Fibroblast of mammary gland (primary cell): ENCODE results near the gene SRD5A3.
A peak's percentile ranks its signal among the peaks of the same experiment; 100 is the strongest.

ENCODE experiments used
- DNase-seq: peaks from one replicate; pipeline ENCODE4 v3.0.0-alpha.2; 2010; ENCODE audit warnings: low read depth
- H3K4me3 ChIP-seq: 2 replicates; pipeline ENCODE4 v1.5.1; 2011; ENCODE audit warnings: low read depth, mild to moderate bottlenecking, low read length, moderate library complexity; ENCODE audit not compliant: control insufficient read depth
- TF ChIP-seq, protein P1 (sequence below): conservative IDR thresholded peaks from 2 replicates; pipeline ENCODE4 v1.5.1; 2011; ENCODE audit warnings: low read depth, low read length, inconsistent platforms; ENCODE audit not compliant: control insufficient read depth, insufficient read depth

The SRD5A3 gene

DNA sequence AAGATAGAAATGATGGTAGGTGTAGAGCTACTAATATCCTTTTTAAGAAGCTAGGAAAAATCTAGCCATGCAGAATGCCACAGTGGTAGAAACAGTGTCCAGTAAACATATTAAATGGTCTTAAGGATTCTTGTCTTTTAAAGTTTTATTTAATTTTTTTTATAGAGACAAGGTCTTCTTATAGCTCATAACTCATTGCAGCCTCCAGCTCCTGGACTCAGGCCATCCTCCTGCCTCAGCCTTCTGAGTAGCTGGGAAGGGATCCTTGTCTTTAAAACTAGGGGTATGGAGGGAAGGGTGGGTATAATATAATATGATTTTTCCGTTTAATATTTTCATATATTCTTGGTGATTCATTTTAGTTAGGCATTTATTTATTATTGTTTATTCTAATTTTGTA, 53.5 kb downstream of the SRD5A3 start:
- H3K4me3 ChIP-seq: no peak overlapping the region
- TF ChIP-seq, protein P1, sequence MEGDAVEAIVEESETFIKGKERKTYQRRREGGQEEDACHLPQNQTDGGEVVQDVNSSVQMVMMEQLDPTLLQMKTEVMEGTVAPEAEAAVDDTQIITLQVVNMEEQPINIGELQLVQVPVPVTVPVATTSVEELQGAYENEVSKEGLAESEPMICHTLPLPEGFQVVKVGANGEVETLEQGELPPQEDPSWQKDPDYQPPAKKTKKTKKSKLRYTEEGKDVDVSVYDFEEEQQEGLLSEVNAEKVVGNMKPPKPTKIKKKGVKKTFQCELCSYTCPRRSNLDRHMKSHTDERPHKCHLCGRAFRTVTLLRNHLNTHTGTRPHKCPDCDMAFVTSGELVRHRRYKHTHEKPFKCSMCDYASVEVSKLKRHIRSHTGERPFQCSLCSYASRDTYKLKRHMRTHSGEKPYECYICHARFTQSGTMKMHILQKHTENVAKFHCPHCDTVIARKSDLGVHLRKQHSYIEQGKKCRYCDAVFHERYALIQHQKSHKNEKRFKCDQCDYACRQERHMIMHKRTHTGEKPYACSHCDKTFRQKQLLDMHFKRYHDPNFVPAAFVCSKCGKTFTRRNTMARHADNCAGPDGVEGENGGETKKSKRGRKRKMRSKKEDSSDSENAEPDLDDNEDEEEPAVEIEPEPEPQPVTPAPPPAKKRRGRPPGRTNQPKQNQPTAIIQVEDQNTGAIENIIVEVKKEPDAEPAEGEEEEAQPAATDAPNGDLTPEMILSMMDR: no peak
- DNase-seq: no peak

DNA sequence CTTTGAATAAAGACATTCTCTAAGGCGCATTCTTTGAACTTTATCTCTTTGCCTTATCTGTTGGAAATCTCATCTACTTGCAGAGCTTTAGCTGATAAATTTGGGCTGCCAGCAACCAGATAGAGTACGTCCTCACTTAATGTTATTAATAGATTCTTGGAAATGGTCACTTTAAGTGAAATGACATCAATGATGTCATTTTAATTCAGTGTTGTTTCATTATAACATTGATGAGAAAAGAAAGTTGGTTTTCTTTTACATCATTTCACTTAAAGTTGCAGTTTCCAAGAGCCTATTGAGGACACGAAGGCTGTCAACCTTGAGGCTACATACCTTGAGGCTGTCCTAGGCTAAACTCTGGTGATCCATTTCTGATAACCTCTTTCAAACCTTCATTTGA, 59.0 kb downstream of the SRD5A3 start:
- no peak overlapping the region for H3K4me3 ChIP-seq
- TF ChIP-seq, protein P1: no peak
- no peak for DNase-seq

DNA sequence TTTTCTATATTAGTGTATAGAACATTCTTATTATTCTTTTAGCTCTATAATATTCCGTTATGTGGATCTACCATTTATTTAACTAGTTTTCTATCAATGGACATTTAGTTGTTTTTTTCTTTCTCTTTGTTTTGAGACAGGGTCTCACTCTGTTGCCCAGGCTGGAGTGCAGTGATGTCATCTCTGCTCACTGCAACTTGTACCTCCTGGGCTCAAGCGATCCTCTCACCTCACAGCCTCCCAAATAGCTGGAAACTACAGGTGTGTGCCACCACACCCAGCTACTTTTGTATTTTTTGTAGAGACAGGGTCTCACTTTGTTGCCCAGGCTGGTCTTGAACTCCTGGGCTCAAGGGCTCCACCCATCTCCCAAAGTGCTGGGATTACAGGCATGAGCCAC, 60.5 kb downstream of the SRD5A3 start:
- no peak for DNase-seq
- no peak overlapping the region for H3K4me3 ChIP-seq
- TF ChIP-seq, protein P1: no peak

DNA sequence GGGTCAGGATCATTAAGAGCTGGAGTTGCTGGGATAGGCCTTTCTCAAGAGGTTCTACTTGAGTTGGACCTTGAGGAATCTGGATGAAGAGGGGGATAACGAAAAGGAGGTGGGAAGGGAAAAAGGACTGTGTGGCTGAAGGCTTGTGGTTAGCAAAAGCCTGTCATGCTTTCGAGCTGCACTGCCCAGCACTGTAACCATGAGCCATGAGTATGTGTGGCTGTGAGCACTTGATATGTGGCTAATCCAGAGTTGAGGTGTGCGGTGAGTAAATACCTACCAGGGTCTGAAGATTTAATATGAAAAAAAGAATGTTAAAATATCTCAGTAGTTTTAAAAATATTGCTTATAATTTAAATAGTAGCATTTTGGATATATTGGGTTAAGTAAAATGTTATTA, 61.1 kb downstream of the SRD5A3 start:
- TF ChIP-seq, protein P1: no peak
- H3K4me3 ChIP-seq: no peak overlapping the region
- DNase-seq: no peak

DNA sequence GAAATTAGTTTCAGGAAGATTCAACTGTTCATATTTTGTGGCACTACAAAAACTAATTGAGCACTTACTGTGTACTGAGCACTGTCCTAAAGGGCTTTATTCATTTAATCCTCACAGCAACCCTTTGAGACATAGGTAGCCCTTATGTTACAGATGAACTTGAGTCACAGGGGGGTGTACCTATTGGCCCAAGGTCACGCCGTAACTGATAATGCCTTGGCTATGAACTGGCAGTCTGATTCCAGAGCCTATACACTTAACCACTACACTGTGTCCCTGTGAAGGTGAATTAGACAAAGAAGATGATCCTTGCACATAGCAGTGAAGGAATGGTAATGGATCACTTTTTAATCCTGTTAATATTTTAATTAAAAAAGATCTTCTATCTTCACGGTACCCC, 61.7 kb downstream of the SRD5A3 start:
- TF ChIP-seq, protein P1: no peak
- no peak overlapping the region for H3K4me3 ChIP-seq
- no peak for DNase-seq

DNA sequence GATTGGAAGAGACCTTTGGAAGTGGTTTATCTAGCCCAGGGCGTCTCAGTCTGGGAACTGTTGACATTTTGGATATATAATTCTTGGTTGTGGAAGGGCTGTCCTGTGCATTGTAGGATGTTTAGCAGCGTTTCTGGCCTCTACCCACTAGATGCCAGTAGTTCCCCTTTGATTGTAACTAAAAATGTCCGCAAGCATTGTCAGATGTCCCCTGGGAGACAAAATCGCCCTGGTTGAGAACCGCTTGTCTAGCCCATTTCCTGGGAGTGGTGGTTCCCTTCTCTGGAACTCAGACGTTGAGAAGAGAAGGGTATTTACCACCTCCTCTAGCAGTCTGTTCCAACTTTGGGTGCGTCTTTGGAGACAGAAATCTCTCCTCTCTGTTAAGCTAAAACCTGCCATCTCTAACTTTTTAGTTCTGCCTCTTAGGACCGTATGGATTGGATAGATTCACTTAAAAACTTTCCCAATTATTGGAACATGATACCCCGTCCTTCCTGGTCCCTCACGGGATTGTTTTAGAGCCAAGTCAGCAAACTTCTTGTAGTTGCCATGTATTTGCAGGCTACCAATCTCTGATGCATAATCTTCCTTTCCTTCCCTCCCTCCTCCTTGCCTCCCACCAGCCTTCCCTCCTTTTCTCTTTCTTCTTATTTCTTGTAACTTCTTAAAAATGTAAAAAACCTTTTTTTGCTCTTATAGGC, 63.6 kb downstream of the SRD5A3 start:
- no peak overlapping the region for H3K4me3 ChIP-seq
- TF ChIP-seq, protein P1: peak; percentile 23
- peak; percentile 57 for DNase-seq

DNA sequence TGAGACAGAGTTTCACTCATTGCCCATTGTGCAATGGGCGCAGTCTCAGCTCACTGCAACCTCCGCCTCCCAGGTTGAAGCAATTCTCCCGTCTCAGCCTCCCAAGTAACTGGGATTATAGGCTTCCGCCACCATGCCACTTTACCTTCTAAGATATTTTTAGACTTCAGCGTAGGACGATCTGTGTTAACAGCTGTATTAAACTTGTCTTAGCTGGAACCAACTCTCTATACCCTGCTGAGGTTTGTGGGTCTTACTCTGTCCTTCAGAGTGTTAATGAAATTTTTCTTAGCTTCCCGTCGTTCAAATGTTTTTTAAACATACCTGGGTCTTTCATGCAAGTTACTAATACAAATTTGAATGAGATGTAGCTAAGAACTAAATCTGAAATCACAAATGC, 64.4 kb downstream of the SRD5A3 start:
- no peak for DNase-seq
- H3K4me3 ChIP-seq: no peak overlapping the region
- TF ChIP-seq, protein P1: no peak
